GM12872 (cell line): Measurements from ENCODE around the gene LYVE1.

ENCODE experiments used
- CTCF ChIP-seq: IDR thresholded peaks from 3 replicates; pipeline ENCODE4 v1.5.1; 2011; ENCODE audit warnings: low read depth, mild to moderate bottlenecking, low read length, moderate library complexity; ENCODE audit not compliant: insufficient read depth

LYVE1 gene

GRCh38 chr11:10605941-10606381 is 37.5 kb upstream of the LYVE1 start:
- no peak for TF ChIP-seq CTCF

DNA sequence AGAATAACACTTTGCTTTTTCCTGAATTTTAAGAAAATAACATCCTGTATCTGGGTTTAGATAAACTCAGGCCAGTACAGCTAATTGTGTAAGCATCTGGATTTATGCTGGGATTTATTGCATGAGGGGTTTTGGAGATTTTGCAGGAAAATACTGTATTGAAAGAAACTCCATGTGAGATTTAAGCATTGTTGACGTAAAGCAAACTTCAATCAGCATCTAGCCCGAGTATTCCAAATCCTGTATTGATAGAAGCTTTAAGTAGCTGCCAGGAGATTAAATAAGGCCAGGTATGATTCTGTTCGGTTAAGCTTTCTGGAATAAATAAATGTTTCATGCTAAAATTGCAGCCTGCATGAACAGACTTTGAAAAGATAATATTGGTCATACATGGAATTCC is 36.3 kb upstream of the LYVE1 start:
- no peak for TF ChIP-seq CTCF

DNA sequence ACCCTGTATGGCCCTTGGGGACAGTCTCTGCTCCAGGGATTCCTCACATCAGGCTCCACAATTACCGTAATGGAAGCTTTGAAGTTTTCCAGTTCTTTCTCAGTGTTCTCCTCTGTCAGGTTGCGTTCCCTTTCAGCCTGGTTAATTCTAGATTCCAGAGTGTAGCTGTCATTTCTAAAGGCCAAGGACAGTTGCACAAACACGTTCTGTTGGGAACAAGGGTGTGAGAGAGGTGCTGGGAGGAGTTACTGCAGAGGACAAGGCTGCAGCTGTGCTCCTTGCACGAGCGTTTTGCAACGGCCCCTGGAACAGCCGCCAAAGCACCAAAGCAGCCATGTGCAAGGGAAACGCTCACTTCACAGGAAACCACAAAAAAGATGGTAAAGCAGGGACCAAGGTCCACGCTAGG is 35.9 kb upstream of the LYVE1 start:
- no peak for TF ChIP-seq CTCF

GRCh38 chr11:10603721-10604297 is 35.3 kb upstream of the LYVE1 start:
- TF ChIP-seq CTCF, result no peak

DNA sequence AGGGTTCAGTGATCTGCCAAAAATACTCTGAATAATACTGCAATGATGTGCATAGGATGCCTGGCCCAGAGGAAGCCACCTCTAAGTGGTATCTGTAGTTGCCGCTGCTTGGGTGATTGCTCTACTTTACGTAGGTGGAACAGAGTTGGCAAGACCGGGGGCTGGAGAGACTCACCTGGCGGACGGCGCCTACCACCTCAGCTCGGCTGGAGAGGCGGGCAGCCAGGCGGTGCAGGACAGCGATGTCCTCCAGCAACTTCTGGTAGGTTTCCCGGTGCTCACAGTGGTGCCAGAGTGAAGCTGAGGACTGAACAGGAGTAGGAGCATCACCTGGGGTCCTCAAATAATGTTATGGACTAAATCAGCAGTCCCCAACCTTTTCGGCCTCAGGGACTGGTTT is 34.5 kb upstream of the LYVE1 start:
- TF ChIP-seq CTCF, result no peak

- no peak for TF ChIP-seq CTCF
Observed at GRCh38 chr11:10602366-10602765, 33.9 kb upstream of the LYVE1 start.

- TF ChIP-seq CTCF, result no peak
Observed at GRCh38 chr11:10601837-10602236, 33.4 kb upstream of the LYVE1 start.
